NT2/D1 (cell line): ENCODE data around the gene CAMK2N1.

ENCODE experiments used
- SUZ12 ChIP-seq: IDR thresholded peaks from 2 replicates; pipeline ENCODE4 v1.6.1; 2011; ENCODE audit not compliant: insufficient read length, insufficient read depth; ENCODE audit errors: extremely low read depth
- YY1 ChIP-seq: IDR thresholded peaks from 2 replicates; pipeline ENCODE4 v1.6.1; 2011; ENCODE audit not compliant: insufficient read length, insufficient read depth

- TF ChIP-seq SUZ12 (no peak), YY1 (no peak)
These were observed 12.1 kb downstream of the CAMK2N1 start for GRCh38 chr1:20473894-20474293.
